GM12874 (cell line): ENCODE results near the gene ATL2.

Experiments used
- CTCF ChIP-seq: IDR thresholded peaks from 2 replicates; pipeline ENCODE4 v1.5.1; 2011; ENCODE audit warnings: low read depth, mild to moderate bottlenecking, control low read depth, low read length, moderate library complexity; ENCODE audit not compliant: insufficient read depth

ATL2 gene

GRCh38 chr2:38246105-38246504 is 131.0 kb downstream of the ATL2 start:
- TF ChIP-seq CTCF: no peak

DNA sequence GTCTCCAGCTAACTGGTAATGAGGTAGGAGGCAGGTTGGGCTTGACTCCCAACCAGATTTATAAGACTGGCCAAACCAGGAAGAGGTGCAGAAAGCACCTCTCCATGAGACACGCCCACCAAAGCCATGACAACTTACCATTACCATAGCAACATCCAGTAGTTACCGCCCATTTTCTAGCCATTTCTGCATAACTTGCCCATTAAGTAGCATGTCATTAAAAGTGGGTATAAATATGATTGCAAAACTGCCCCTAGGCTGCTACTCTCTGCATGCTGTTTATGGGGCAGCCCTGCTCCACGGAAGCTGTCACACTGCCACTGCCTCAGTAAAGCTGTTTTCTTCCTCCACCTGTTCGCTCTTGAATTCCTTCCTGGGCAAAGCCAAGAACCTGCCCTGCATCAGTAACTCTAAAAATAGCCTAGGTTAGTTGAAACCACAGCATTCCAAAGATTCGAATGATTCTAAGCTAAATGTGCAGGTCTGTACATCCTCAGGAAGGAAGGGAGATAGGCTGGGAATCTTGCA is 131.9 kb downstream of the ATL2 start:
- TF ChIP-seq CTCF: no peak

GRCh38 chr2:38244301-38244700 is 132.8 kb downstream of the ATL2 start:
- no peak for TF ChIP-seq CTCF
